Glutamatergic neuron (in vitro differentiated cells): Measurements from ENCODE around the gene RRP1. TPM values are rescaled to one million over a fixed set of nuclear protein-coding genes. Genes with fewer than 3 reads are reported as not detected.

Experiments
- DNase-seq: peaks from one replicate; pipeline ENCODE4 v3.0.0; 2022
- H3K27ac Mint-ChIP-seq: one replicate; pipeline ENCODE4 v1.8.0; 2020; ENCODE audit warnings: mild to moderate bottlenecking, mixed read lengths, inconsistent platforms; ENCODE audit not compliant: unreplicated experiment
- H3K27me3 Mint-ChIP-seq: one replicate; pipeline ENCODE4 v1.8.0; 2020; ENCODE audit warnings: mild to moderate bottlenecking, moderate library complexity, mixed read lengths, inconsistent platforms; ENCODE audit not compliant: unreplicated experiment
- H3K36me3 Mint-ChIP-seq: one replicate; pipeline ENCODE4 v1.8.0; 2020; ENCODE audit warnings: mild to moderate bottlenecking, mixed read lengths, inconsistent platforms; ENCODE audit not compliant: unreplicated experiment
- H3K4me1 Mint-ChIP-seq: one replicate; pipeline ENCODE4 v1.8.0; 2020; ENCODE audit warnings: mild to moderate bottlenecking, low read depth, mixed read lengths, inconsistent platforms; ENCODE audit not compliant: unreplicated experiment
- H3K4me3 Mint-ChIP-seq: one replicate; pipeline ENCODE4 v1.8.0; 2020; ENCODE audit warnings: mild to moderate bottlenecking, mixed read lengths, inconsistent platforms; ENCODE audit not compliant: unreplicated experiment
- H3K9me3 Mint-ChIP-seq: one replicate; pipeline ENCODE4 v1.8.0; 2020; ENCODE audit warnings: mild to moderate bottlenecking, moderate library complexity, mixed read lengths, inconsistent platforms; ENCODE audit not compliant: unreplicated experiment
- total RNA-seq: library from RNA; stranded (reverse); fragmentation: NEBNext Ultra II Directional; extraction: Animal tissue kit (Norgen Biotek cat#: 25700); gene quantifications from one replicate; pipeline ENCODE4 v1.2.1, GENCODE V29; 2021; ENCODE audit not compliant: unreplicated experiment
- TF ChIP-seq, protein P1 (sequence below): fragments of 200-600 bp; sonication (generic); IDR thresholded peaks from one replicate; pipeline ENCODE4 v1.5.0; 2021; ENCODE audit not compliant: partially characterized antibody, unreplicated experiment

RRP1 gene
- total RNA-seq, 1 donor from 2014 or later: 26.2 TPM

DNA sequence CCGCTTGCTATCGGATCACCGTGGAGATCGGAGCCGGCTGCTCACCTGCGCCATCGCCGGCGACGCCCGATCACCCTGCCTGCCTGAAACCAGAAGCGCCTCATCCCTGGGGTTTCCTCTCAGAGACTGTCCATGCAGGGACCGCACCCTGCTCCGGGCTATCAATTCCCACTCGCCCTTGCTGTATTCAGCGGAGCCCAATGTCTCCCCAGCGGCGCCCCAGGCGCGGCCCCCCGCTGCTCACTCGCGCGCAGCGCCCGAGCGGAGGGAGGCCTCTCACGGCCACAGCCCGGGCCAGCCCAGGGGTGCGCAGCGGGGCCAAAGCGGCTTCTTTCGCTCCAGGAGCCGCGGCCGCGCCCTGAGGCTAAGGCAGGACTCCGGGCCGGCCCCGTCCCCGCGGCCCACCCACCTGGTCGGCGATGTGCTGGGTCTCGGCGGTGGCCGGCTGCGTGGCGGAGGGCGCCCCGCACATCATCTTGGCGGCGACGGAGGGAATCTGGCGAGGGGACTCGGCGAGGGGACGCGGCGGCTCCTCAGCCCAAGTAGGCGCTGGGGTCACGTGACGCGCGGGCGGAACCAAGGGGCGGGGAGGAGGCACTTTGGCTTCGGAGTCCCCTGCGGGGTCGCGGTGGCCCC, 13.5 kb upstream of the RRP1 start, which contains the start of gene CSTB:
CSTB (minus strand) TSS at position 514 of the 636 bp plus-strand sequence; CDS start at position 475, 39 bp downstream.
- H3K27me3 Mint-ChIP-seq: peaks cover 10% of the 10 kb centered on the region
- peaks cover 5% of the 10 kb centered on the region for H3K36me3 Mint-ChIP-seq
- H3K27ac Mint-ChIP-seq: peak within 1 kb of the TSS; percentile 80
- peaks cover 19% of the 10 kb centered on the region for H3K4me1 Mint-ChIP-seq
- TF ChIP-seq, protein P1, sequence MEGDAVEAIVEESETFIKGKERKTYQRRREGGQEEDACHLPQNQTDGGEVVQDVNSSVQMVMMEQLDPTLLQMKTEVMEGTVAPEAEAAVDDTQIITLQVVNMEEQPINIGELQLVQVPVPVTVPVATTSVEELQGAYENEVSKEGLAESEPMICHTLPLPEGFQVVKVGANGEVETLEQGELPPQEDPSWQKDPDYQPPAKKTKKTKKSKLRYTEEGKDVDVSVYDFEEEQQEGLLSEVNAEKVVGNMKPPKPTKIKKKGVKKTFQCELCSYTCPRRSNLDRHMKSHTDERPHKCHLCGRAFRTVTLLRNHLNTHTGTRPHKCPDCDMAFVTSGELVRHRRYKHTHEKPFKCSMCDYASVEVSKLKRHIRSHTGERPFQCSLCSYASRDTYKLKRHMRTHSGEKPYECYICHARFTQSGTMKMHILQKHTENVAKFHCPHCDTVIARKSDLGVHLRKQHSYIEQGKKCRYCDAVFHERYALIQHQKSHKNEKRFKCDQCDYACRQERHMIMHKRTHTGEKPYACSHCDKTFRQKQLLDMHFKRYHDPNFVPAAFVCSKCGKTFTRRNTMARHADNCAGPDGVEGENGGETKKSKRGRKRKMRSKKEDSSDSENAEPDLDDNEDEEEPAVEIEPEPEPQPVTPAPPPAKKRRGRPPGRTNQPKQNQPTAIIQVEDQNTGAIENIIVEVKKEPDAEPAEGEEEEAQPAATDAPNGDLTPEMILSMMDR: no peak
- peak; percentile 93 for DNase-seq
- peak within 1 kb of the TSS; percentile 92 for H3K4me3 Mint-ChIP-seq
- peaks cover 4% of the 10 kb centered on the region for H3K9me3 Mint-ChIP-seq

DNA sequence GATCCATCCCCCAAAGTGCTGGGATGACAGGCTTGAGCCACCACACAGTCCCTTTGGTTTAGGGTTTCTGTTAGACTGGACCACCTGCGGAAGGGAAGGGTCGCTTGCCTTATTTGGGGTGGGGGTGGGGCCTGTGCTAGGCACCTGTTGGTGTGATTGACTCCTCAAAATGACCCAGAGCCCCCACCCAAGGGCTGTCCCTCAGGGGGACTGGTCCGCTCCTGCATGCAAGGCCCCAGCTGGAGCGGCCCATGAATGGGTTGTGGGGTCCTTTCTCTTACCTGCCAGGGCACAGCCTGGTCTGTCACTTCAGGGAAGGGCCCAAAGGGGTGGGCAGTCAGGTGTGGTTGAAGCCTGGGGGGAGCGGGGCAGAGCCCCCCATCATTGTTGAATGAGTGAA, 11.4 kb upstream of the RRP1 start:
- H3K4me3 Mint-ChIP-seq: peak overlapping the region; percentile 55
- no peaks in the 10 kb centered on the region for H3K36me3 Mint-ChIP-seq
- TF ChIP-seq, protein P1: no peak
- peaks cover 8% of the 10 kb centered on the region for H3K27me3 Mint-ChIP-seq
- DNase-seq: no peak
- H3K9me3 Mint-ChIP-seq: peaks cover 2% of the 10 kb centered on the region
- peaks cover 11% of the 10 kb centered on the region for H3K4me1 Mint-ChIP-seq
- no peak overlapping the region for H3K27ac Mint-ChIP-seq

DNA sequence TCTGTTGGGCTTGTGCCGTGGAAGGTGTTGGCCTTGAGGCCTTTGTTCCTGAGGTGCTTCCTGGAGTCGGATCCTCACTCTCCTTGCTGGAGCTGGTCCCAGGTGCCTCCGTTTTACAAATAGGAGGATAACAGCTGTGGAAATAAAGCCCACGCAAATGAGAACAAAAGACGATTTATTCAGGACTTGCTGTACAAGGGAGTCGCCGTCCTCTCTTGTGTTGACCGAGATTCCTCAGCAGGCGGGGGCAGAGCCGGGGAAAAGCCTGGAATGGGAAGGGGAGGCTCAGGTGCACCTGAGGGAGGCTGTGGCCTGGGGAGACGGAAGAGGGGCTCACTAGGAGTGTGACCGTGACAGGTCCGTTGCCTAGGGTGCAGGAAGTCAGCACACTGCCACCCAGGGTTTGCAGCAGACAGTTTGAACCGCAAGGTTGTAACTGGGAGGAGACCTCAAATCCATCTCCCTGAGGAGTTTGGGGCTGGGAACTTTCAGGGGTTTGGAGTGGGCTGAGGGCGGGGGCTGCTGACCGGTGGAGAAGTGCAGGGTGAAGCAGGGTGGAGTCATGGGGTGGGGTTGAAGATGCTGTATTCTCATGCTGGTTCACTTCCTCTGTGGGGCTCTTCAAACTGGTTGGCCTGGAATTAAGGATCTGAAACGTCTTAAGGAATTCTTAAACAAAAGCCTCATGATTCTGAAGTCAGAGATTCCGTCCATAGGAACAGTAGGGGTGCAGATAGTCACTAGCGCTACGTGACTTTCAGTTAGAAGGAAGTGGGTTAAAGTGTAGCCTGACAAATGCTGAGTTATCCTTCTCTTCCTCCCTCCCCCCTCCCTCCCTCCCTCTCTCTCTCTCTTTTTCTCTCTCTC, 10.7 kb upstream of the RRP1 start:
- Mint-ChIP-seq H3K4me1 (peaks cover 11% of the 10 kb centered on the region), H3K27me3 (peaks cover 9% of the 10 kb centered on the region), H3K36me3 (no peaks in the 10 kb centered on the region), H3K4me3 (peak overlapping the region; percentile 11), H3K9me3 (no peaks in the 10 kb centered on the region), H3K27ac (peak overlapping the region; percentile 79)
- TF ChIP-seq, protein P1: no peak
- DNase-seq: no peak

DNA sequence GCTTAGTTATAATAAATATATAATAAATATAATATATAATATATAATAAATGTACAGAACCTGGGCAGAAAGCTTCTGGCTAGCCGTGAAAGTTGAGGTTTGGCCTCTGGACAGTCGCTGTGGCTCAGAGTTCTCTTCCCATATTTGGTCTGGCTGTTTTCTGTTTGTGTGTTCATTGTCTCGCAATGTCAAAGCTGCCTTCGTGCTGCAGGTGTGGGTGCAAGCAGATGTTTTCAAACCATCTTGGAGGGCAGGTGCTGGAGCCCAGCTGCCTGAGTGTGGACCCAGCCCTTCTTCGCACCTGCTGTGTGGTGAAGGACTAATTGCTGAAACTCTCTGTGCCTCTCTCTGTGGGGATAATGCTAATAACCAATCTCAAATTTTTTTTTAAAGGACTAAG, 9.7 kb upstream of the RRP1 start:
- TF ChIP-seq, protein P1: no peak
- Mint-ChIP-seq H3K36me3 (no peaks in the 10 kb centered on the region), H3K4me1 (peaks cover 10% of the 10 kb centered on the region), H3K27ac (no peak overlapping the region), H3K9me3 (no peaks in the 10 kb centered on the region), H3K4me3 (no peak overlapping the region), H3K27me3 (peaks cover 10% of the 10 kb centered on the region)
- no peak for DNase-seq

DNA sequence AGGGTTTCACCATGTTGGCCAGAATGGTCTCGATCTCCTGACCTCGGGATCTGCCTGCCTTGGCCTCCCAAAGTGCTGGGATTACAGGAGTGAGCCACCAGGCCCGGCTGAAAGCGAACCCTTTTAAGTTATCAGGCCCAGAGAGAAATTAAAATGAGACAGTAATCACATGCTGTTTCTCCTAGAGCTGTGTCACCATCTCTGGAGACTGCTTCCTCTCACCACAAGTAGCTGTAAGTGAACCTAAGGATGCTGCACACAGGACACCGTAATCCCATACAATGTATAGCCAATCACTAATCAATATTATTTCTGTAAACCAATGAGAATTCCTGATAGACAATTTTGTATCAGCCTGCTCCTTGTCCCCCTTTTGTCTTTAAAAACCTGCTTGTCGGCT, 7.5 kb upstream of the RRP1 start:
- DNase-seq: no peak
- H3K27me3 Mint-ChIP-seq: peaks cover 14% of the 10 kb centered on the region
- H3K9me3 Mint-ChIP-seq: peaks cover 4% of the 10 kb centered on the region
- TF ChIP-seq, protein P1: no peak
- H3K4me1 Mint-ChIP-seq: peaks cover 4% of the 10 kb centered on the region
- no peak overlapping the region for H3K4me3 Mint-ChIP-seq
- H3K27ac Mint-ChIP-seq: no peak overlapping the region
- H3K36me3 Mint-ChIP-seq: no peaks in the 10 kb centered on the region
